KOPT-K1 (cell line): Measurements from ENCODE around the gene POC1B.

Source experiments
- H3K27ac ChIP-seq: fragments of 200-600 bp; sonication (generic); 2 replicates; pipeline ENCODE4 v1.5.1; 2016; ENCODE audit warnings: antibody characterized with exemption, mild to moderate bottlenecking, low read depth, low read length; ENCODE audit not compliant: poor library complexity, severe bottlenecking
- H3K36me3 ChIP-seq: fragments of 200-600 bp; sonication (generic); 2 replicates; pipeline ENCODE4 v1.5.1; 2017; ENCODE audit warnings: antibody characterized with exemption, mild to moderate bottlenecking, low read length, moderate library complexity; ENCODE audit not compliant: insufficient read depth
- H3K9me3 ChIP-seq: fragments of 200-600 bp; sonication (generic); 2 replicates; pipeline ENCODE4 v1.5.1; 2017; ENCODE audit warnings: antibody characterized with exemption, low read length, mild to moderate bottlenecking; ENCODE audit not compliant: insufficient read depth, poor library complexity, severe bottlenecking

POC1B gene

DNA sequence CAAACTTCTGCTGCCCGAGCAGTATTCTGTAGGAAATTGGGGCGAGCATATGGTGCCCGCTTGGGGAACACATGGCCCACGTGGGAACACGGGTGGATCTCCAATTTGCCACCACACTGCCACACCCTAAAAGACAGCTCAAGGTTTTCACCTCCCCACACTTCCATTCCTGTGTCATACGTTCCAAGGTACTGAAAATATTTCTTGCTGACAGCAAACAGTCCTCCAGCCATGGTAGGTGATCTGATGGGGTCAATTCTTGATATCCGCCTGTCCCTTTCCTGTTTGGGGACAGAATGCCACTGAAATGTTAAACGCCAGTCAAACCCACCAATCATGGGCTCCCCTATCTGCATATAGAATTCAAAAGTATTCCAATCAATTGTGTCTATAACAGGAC lies 2.5 kb downstream of the POC1B start:
- Histone ChIP-seq H3K36me3 (peaks cover 29% of the 10 kb centered on the region), H3K27ac (no peak overlapping the region), H3K9me3 (no peaks in the 10 kb centered on the region)

DNA sequence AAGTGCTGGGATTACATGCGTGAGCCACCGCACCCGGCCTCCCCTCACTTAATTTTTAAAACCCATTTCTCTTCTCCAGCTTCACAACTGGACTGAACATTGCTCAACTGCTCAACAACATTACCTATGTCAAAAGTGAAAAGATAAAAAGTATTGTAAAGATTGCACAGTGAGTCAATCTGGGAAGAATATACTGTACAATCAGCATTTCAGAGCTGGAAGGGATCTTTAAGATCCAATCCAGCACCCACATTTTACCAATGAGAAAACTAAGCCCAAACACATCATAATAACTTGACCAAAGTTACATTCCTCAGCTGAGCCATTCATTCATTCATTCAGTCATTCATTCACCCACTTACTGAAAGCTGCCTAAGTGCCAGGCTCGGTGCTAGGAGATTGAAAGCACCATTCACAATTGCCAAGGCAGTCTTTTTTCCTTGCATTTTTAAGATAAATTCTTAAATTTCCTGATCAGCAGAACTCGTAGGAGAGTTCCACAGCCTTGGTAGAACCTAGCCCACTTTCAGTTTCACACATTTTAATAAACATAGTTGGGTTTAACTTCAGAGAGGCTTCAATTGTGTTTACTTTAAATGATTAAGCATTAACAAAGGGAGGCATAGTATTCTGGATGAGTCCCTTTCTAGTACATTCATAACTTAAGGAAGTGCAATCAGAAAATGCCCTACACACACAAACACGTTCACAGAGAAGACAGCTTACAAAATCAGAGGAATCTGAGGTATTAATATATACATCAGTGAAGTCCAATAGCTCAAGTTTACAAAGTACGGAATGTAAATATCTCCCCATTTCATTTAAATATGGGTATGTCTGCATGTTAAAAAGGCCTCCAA lies 4.3 kb downstream of the POC1B start:
- no peaks in the 10 kb centered on the region for H3K9me3 ChIP-seq
- peaks cover 29% of the 10 kb centered on the region for H3K36me3 ChIP-seq
- H3K27ac ChIP-seq, result no peak overlapping the region

DNA sequence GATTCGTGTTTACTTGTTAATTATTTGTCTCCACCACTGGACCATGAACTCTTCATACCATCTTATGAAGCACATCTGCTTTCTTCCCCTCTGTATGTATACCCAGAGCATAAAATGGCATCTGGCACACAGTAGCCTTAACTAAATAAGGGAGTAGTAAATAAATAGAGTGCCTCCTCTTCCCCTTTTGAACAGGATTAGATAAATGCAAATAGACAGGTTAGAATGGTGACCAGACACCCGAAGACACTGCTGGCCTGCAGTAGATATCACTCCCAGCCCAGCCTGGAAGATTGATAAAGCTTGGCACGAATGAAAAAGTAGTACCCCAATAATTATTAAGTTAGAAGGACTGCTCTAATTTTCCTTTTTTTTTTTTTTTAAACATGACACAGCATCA lies 8.1 kb downstream of the POC1B start:
- peaks cover 15% of the 10 kb centered on the region for H3K36me3 ChIP-seq

DNA sequence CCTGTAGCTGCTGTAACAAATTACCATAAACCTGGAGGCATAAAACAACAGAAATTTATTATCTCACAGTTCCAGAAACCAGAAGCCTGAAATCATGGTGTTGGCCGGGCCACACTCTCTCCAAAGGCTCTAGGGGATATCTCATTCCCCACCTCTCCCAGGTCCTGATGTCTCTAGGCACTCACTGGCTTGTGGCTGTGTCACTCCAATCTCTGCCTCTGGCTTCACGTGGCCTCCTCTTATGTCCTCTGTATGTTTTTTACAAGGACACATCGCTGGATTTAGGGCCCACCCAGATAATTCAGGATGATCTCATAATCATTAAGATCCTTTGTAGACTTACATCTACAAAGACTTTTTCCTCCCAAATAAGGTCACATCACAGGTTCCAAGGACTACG lies 9.2 kb downstream of the POC1B start:
- peaks cover 5% of the 10 kb centered on the region; the same call in 1 of the 2 replicates for H3K36me3 ChIP-seq
- no peak overlapping the region for H3K27ac ChIP-seq
- no peaks in the 10 kb centered on the region for H3K9me3 ChIP-seq

More for the DNA sequence above, 8.1 kb downstream of the POC1B start:
- Histone ChIP-seq H3K9me3 (no peaks in the 10 kb centered on the region), H3K27ac (no peak overlapping the region)

DNA sequence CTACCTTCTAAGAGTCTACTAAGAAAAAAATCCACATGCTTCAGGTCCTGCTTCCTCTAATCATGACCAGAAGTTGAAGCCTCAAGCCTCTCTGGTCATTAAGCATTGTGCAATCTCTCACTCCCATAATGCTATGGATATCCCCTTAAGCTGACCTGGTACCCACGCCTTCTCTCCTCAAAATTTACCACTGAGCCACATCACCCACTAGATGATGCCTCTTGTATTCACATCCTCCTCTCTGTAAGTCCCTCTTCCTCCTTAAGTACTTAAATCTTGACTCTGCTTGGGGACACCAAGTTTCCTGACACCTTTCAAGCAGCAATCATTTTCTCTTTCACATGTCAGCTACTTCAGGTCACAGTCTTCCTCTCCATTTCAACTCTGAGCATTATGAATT lies 11.1 kb downstream of the POC1B start:
- Histone ChIP-seq H3K27ac (no peak overlapping the region), H3K36me3 (no peaks in the 10 kb centered on the region), H3K9me3 (no peaks in the 10 kb centered on the region)

DNA sequence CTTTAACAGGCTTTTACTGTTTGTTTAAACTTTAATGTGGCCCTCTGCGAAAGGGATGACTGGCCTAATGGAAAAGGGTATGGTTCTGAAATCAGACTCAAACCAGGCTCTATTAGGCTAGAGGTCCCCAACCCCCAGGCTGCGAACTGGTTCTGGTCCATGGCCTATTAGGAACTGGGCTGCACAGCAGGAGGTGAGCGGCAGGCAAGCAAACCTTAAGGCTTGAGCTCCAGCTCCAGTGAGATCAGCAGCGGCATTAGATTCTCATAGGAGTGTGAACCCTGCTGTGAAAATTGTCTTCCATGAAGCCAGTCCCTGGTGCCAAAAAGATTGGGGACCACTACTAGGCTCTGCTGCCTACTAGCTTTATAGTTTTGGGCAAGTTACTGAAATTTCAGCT lies 12.3 kb downstream of the POC1B start:
- Histone ChIP-seq H3K27ac (no peak overlapping the region), H3K9me3 (no peaks in the 10 kb centered on the region), H3K36me3 (no peaks in the 10 kb centered on the region)

DNA sequence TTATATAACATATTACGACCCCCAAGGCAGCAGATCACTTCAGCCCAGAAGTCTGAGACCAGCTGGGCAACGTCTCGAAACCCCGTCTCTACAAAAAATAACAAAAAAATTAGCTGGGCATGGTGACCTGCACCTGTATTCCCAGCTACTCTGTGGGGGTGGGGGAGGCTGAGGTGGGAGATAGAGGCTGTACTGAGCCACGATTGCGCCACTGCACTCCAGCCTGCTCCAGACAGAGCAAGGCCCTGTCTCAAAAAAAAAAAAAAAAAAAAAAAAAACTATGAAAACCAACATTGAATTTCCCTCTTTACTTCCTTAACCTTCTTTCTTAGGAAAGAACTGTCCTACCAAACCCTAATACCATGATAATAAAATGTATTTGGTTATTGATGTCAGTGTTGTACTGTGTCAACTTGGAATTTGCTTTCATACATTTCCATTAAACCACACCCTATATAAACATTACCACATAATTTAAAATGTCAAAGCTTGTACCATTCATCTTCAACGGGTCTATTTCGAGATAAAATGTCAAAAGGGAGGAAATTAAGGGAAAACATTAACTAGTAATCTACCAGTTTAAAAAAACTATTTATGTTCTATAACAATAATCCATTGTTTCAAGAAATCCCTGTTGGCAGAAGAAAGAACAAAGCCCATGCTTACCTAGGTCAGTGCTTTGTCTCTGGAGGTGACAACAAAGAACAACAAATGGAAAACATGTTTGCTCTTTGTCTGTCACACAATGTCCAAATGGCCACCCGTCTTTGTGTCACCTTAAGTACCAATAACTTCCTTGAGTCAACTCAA lies 18.6 kb downstream of the POC1B start:
- no peaks in the 10 kb centered on the region for H3K9me3 ChIP-seq
- H3K36me3 ChIP-seq, result no peaks in the 10 kb centered on the region
- H3K27ac ChIP-seq, result no peak overlapping the region

DNA sequence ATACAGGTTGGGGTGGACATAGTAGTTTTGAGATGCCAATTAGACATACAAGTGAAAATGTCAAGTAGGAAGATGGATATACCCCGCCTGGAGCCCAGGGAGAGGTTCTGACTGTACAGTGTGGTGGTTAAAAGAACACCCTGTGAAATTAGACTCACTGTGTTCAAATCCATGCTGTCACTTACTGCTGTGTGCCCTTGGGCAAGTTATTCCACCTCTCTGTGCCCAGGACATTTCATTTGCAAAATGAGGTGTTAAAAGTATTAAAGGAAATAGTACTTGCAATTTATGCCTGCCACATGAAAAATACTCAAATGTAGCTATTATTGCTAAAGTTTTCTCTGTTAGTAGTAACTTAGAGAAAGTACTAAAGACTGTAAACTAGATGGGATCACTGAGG lies 19.8 kb downstream of the POC1B start:
- H3K9me3 ChIP-seq, result no peaks in the 10 kb centered on the region
- no peak overlapping the region for H3K27ac ChIP-seq
- H3K36me3 ChIP-seq, result no peaks in the 10 kb centered on the region

DNA sequence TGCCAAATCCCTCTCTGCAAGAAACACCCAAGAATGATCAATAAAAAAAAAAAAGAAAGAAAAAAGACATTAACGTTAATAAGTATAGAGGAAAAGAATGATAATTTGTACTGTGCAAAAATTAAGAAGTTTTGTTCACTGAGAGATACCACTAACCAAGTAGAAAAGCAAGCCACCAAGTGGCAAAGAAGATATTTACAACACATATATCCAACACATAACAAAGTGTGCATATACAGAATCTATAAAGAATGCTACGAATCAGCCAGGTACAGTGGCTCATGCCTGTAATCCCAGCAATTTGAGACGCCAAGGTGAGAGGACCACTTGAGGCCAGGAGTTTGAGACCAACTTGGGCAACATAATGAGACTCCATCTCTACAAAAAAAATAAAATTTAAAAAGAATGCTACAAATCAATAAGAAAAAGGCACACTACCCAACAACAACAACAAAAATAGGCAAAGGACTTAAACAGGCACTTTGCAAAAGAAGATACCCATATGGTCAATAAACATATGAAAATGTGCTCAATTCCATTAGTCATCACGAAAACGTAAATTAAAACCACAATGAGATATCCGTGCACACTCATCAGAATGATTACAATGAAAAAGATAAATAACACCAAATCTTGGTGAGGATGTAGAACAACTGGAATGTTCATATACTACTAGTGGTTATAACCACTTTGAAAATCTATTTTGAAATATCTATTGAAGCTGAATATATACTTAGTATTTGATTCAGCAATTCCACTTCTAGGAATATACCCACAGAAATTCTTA lies 21.1 kb downstream of the POC1B start:
- Histone ChIP-seq H3K36me3 (peaks cover 1% of the 10 kb centered on the region; the same call in 1 of the 2 replicates), H3K27ac (no peak overlapping the region), H3K9me3 (no peaks in the 10 kb centered on the region)

DNA sequence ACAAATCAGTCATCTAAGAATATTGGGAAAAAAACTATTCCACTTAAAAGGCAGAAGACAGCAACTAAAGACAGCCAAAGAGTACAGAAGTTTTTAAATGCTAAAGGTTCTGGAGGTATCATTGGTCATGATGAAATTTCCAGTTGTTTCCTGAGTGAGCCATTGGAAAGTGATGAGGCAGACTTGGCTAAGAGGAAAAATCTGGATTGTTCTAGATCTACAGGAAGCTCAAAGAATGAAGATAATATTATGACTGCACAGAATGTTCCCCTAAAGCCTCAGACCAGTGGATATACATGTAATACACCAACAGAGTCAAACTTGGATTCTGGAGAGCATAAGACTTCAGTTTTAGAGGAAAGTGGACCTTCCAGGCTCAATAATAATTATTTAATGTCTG lies 24.1 kb downstream of the POC1B start:
- Histone ChIP-seq H3K36me3 (peaks cover 9% of the 10 kb centered on the region), H3K27ac (no peak overlapping the region), H3K9me3 (no peaks in the 10 kb centered on the region)

DNA sequence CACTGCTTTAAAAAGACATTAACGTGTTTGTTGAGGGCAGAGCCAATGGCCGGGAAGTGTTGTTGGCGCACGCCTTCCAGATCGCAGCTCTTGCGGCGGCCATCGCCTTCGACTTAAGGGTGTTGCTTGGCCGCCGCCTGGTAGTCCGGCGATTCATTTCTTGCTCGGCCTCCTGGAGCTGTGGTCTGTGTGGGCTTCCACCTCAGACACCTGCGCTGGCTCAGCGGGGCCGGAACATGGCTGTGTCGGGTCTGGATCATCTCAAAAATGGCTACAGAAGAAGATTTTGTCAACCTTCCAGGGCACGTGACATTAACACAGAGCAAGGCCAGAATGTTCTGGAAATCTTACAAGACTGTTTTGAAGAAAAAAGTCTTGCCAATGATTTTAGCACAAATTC lies 26.0 kb downstream of the POC1B start:
- Histone ChIP-seq H3K36me3 (peaks cover 9% of the 10 kb centered on the region), H3K27ac (no peak overlapping the region), H3K9me3 (no peaks in the 10 kb centered on the region)

DNA sequence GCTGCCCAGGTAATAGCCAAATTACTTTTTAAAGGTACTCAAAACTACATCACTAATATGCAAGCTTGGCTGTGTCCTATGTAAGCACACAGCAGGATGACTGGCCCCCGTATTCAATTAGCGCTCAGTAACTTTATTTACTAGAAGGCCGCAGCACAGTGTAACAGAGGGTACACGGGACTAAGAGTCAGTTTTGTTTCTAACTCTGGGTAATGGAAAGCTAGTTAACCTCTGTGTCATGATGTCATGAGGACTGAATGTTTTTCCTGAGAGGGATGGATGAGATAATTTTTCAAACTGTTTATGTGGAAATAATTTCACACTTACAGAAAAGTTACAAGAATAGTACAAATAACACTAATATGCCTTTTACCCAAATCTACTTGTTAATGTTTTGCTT lies 28.4 kb downstream of the POC1B start:
- peaks cover 14% of the 10 kb centered on the region for H3K36me3 ChIP-seq
- no peaks in the 10 kb centered on the region for H3K9me3 ChIP-seq
- H3K27ac ChIP-seq, result no peak overlapping the region

DNA sequence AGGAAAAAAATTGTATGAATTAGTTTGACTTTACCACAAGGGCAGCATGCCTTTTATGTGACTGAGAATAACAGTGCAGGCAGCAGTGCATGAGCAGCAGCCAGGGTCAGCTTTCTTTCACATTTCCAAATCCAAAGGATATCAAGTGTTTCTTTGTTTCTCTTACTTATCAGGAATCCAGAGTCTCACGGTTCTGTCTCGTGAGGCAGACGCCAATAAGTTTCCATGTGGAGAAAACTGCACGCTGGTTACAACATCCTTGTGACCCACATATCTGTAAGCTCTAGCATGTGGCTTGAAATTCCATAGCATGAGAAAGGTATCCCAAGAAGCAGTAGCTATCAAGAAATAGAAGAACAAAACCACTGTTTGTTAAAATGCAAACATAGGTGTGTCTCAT lies 28.8 kb downstream of the POC1B start:
- Histone ChIP-seq H3K36me3 (peaks cover 14% of the 10 kb centered on the region), H3K9me3 (no peaks in the 10 kb centered on the region), H3K27ac (no peak overlapping the region)

DNA sequence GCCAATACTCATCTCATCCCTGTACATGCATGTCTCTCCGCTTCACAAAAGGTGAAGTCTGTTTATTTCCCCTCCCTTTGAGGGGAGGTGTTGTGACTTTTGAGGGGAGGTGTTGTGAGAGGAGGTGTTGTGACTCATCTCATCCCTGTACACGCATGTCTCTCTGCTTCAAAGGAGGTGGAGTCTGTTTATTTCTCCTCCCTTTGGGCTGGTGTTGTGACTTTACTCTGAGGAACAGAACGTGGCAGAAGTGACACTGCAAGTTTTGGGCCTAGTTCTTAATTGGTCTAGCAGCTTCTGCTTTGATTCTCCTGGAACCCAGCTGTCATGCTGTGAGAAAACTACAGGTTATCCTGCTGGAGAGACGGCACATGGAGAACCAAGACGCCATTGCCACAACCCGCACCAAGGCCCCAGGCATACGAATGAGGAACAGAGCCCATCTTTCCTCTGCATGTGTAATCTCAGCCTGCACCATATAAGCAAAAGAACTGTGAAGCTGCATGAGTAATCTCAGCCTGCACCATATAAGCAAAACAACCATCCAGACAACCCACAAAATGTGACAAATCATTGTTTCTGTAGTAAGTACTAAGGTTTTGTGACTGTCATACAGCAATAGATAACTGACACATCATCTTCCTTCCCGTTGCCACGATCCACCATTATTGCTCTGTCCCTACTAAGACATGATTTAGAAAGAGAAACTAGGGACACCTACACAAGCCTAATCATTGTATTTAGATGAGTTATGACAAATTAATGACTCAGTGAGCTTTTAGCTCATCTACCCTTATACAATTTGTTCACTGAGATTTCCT lies 31.2 kb downstream of the POC1B start:
- Histone ChIP-seq H3K27ac (no peak overlapping the region), H3K36me3 (peaks cover 26% of the 10 kb centered on the region)

More for the DNA sequence above, 31.2 kb downstream of the POC1B start:
- no peaks in the 10 kb centered on the region for H3K9me3 ChIP-seq
